Measurements from ENCODE around the gene MYO15A. TPM values are rescaled to one million over a fixed set of nuclear protein-coding genes. Genes with fewer than 3 reads are reported as not detected.

Gene MYO15A
- total RNA-seq, 1 experiment from 2014 or later: not detected

DNA sequence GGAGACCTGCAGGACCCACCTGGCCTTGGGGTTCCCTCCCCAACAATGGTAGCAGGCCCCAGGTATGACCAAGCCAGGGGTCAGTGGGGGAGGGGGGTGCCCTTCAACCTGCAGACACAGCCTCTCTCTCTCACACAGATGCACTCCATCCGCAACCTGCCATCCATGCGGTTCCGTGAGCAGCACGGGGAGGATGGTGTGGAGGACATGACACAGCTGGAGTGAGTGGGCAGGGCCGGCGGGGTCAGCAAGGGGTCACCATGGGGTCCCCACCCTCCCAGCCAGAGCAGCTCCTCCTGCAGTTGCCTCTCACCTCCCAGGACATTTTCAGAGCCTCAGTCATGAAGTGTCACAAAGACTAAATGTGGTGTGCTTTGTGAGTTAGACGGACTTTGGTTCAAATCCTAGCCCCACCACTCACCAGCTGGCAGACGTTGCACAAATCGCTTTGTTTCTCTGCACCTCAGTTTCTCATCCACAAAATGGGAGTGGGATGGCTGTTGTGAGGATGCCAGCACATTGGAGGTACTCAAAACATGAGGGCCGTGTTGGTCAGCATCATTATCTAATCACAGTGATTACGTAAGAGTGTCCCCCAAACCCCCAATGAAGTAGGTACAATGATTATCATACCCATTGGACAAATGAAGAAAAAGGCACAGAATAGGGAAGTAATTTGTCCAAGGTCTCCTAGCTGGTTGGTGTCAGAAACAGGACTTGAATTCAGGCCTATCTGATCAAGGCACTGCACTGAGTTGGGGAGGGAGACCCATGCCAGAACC is 16.0 kb downstream of the MYO15A start:
- DNase-seq (ENCODE audit: low read depth): no peak

- DNase-seq (ENCODE audit: low read depth): peak; percentile 46
These were observed 20.5 kb downstream of the MYO15A start for GRCh38 chr17:18129041-18129502.

- DNase-seq (ENCODE audit: low read depth): no peak
These were observed 24.2 kb downstream of the MYO15A start for GRCh38 chr17:18132711-18133110.

- no peak for DNase-seq (ENCODE audit: low read depth)
These were observed 27.8 kb downstream of the MYO15A start for GRCh38 chr17:18136357-18136756.

DNA sequence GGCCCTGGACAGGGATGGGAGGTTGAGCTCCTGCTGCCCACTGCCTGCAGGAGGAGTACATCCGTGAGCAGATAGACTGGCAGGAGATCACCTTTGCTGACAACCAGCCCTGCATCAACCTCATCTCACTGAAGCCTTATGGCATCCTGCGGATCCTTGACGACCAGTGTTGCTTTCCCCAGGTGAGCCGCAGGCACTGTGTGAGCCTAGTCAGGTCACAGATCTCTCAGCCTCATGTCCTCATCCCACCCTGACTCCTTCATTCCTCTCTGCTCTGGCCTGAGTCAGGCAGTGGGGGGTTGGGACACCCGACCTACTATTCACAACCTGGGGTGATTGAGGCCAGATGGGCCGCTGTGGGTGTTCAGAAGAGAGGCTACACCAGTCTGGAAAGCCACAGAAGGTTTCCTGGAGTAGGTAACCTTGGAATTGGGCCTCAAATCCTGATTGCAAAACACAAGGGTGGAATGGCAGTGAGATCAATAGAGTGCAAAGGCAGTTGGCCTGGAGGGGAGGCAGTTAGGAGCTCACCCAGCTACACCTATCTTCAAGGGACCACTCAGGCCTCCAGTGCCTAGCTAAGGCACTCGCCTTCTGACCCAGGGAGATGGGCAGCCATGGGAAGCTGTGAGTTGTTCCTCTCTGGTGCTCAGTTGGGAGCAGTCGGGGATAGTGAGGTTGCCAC is 29.7 kb downstream of the MYO15A start:
- no peak for DNase-seq (ENCODE audit: low read depth)

DNA sequence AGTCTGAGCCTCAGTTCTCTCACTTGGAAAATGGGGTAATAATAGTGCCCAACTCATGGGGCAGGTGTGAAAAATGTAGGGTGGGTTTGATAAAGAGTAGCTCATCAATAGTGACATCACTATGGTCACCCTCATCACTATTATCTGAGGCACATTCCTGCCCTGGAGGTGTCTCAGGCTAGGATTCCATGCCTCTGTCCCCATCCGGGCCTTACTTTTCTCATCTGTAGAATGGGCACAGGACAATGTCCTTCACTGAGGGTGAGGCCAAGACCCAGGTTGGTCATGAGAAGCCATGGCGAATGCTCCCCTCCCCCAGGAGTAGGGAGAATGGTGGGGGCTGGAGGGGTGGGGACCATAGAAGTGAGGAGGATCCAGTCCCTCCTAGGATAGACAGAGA is 30.5 kb downstream of the MYO15A start:
- no peak for DNase-seq (ENCODE audit: low read depth)

DNA sequence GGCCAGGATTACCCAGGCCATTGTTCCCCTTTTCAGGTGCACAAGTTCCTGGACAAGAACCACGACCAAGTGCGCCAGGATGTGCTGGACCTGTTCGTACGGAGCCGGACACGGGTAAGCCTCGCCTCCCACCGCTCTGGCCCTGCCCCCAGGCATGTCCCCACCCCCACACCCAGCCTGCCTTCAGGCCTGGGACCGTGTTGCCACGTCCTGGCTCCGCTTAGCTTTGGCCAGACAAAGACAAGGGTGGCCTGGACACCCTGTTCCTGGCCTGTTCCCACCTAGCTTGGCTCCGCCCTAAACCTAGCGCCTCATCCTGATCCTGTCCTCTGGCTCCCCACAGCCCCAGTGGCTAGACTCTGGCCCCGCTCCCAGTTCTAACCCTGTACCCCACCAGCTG is 30.9 kb downstream of the MYO15A start:
- DNase-seq (ENCODE audit: low read depth): no peak

DNA sequence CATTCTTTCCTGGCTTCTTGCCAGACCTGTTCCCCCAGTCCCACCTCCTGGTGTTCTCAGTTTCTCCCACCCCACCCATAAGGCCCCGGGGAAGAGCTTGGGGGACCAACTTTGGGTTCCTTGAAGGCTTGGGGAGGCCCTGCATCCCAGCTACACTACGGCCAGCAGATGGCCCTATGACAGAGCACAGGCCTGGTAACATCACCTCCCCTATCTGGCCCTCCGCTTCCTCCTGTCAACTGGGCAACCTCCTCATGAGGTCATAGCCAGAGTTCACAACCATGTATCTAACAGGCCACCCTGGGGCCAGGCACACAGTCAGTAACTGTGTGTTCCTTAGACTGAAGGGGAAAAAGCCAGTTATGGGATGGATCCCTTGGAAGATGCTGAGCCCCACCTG is 31.4 kb downstream of the MYO15A start:
- DNase-seq (ENCODE audit: low read depth): no peak

- no peak for DNase-seq (ENCODE audit: low read depth)
These were observed 32.1 kb downstream of the MYO15A start for GRCh38 chr17:18140648-18141047.

- DNase-seq (ENCODE audit: low read depth): peak; percentile 42
These were observed 32.8 kb downstream of the MYO15A start for GRCh38 chr17:18141210-18141803.

DNA sequence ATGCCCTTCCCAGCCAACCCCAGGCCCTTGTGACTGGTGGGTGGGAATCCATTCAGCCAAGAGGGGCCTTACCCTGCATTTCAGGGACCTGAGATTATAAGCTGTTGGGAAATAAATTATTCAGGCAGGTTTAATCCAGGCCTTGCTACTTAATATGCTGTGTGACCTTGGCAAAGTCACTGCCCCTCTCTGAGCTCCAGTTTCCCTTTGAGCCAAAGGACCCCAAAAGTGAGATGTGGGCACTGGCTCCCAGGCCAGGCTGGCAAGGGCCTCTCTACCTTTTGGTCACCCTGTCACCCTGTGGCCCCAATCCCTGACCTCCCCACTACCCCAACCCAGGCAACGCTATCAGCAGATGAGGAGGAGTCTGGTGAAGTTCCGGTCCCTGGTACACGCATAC is 33.9 kb downstream of the MYO15A start:
- DNase-seq (ENCODE audit: low read depth): no peak

- no peak for DNase-seq (ENCODE audit: low read depth)
These were observed 34.7 kb downstream of the MYO15A start for GRCh38 chr17:18143044-18143936.

- DNase-seq (ENCODE audit: low read depth): no peak
These were observed 35.7 kb downstream of the MYO15A start for GRCh38 chr17:18144261-18144660.

DNA sequence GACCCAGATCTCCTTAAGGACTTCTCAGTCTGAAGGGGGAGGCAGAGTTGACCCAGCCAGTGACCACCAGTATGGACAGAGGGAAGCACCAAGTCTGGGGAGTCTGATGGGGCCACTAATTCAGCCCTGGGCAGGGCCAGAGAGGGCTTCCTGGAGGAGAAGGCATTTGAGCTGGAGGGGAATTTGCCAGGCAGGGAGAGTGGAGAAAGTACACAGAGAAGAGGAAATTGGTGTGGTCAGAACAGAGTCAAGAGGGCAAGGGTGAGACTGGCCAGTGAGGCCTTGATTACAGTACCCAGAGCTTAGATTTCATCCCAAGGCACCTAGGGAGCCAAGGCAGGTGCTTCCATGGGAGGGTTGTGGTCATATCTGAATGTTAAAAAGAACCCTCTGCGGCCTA is 36.3 kb downstream of the MYO15A start:
- no peak for DNase-seq (ENCODE audit: low read depth)

DNA sequence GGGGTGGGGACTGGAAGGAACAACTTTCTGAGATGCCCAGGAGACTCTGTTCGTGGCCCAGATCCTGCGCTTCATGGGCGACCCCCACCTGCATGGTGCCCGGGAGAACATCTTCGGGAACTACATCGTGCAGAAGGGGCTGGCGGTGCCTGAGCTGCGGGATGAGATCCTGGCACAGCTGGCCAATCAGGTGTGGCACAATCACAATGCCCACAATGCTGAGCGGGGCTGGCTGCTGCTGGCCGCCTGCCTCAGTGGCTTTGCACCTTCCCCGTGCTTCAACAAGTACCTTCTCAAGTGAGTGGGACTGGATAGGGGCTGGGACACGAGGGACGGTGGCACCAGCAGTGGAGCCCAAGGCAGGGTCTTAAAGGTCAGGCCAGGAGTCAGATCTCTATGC is 37.3 kb downstream of the MYO15A start:
- DNase-seq (ENCODE audit: low read depth): no peak

- DNase-seq (ENCODE audit: low read depth): no peak
These were observed 37.7 kb downstream of the MYO15A start for GRCh38 chr17:18146259-18146658.

- DNase-seq (ENCODE audit: low read depth): no peak
These were observed 38.4 kb downstream of the MYO15A start for GRCh38 chr17:18146980-18147379.

- DNase-seq (ENCODE audit: low read depth): no peak
These were observed 40.0 kb downstream of the MYO15A start for GRCh38 chr17:18148586-18148985.

DNA sequence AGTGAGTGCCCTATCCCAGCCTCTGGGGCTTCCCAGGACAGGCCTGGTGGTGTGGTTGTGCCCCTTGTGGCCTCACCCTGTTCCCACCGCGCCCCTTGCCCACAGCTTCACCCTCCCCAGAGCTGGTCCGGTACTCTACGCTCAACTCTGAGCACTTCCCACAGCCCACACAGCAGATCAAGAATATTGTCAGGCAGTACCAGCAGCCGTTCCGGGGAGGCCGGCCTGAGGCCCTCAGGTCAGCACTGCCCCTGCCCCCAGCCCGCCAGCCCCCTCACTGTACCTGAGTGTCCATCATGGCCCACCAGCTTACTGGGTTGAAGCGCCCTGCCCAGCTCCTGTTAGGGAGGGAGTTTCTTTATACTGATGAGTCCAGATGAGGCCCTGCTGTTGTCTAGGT is 42.7 kb downstream of the MYO15A start:
- no peak for DNase-seq (ENCODE audit: low read depth)

DNA sequence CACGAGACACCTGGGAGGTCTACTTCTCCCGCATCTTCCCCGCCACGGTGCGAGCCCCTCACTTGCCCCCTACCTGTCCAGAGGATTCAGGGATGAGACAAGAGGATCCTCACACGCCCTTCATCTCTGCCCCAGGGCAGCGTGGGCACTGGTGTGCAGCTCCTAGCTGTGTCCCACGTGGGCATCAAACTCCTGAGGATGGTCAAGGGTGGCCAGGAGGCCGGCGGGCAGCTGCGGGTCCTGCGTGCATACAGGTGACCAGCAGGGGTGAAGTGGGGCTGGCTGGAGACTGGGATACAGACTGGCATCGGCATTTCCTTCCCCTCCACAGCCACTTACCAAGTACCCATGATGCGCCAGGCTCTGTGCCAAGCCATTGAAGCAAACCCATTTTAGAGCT is 46.6 kb downstream of the MYO15A start:
- DNase-seq (ENCODE audit: low read depth): no peak

- no peak for DNase-seq (ENCODE audit: low read depth)
These were observed 47.8 kb downstream of the MYO15A start for GRCh38 chr17:18156171-18156975.
